Renal cortex interstitium (tissue), 11 donors: Measurements from ENCODE around the gene RNF43. TPM values are rescaled to one million over a fixed set of nuclear protein-coding genes. Genes with fewer than 3 reads are reported as not detected.

Source experiments
- DNase-seq, 11 donors: peaks; one replicate each; pipeline ENCODE4 v3.0.0-alpha.2; 2013; ENCODE audit warnings: low read depth in 9 of 11, low spot score in 4 of 11; ENCODE audit errors: extremely low read depth in 1 of 11
- polyA plus RNA-seq, 3 donors: library from polyadenylated mRNA; unstranded; fragments of 120-200 nt; gene quantifications; one replicate each; pipeline ENCODE4 v1.2.1, GENCODE V29; 2013; ENCODE audit not compliant: insufficient read length in 3 of 3

Gene RNF43
- polyA plus RNA-seq, 3 donors: 8.9 to 16.0 (median 13.6) TPM

DNA sequence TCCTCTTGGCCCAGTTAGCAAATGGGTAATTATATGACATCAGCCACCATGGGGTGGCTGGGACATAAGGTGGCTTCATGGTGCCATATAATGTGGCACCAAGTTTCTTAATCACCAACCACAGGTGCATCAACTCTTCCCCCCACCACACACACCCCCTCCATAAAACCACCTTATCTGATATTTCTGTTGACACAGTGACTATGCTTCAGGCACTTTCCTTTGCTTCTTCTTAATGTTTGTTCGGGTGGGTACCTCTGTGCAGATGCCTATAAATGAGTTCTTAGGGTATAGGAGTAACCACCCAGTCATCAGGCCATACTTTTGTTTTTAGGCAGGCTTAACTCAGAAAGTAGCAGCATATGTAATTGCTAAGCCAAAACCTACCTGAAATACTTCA, 29.5 kb downstream of the RNF43 start:
- no peak for DNase-seq

DNA sequence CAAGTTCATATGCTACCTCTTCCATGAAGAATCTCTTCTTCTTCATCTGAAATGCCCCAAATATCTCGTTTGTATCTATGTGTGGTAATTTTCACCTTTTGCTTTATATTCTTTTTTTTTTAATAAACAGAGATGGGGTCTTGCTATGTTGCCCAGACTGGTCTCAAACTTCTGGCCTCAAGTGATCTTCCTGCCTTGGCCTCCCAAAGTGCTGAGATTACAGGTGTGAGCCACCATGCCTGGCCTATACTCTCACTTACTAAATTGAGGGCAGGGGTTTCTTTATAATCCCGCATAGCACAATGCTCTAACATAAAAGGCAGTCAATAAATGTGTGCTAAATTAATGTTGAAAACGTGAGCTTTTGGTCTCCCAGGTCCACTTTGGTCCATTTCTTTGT, 30.6 kb downstream of the RNF43 start:
- DNase-seq: no peak

DNA sequence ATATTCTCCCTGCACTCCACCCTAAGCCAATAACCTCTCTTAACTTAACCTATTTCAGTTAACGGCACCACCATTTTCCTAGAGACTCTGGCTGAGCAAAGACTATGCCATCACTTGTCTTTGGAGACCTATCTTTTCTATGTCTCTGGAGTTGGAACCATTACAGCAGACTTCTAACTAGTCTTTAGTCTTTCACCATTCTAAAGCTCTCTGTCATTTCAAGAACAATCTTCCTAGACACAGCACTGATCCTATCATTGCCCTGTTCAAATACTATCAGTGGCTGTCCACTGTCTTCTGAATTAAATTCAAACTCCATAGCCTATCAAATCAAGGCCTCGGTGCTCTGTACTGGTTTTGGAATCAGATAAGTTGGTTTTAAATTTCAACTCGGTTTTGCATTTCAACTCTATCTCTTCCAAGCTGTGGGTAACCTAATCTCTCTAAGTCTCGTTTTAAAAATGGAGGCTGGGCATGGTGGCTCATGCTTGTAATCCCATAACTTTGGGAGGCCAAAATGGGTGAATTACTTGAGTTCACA, 31.9 kb downstream of the RNF43 start:
- DNase-seq: no peak

DNA sequence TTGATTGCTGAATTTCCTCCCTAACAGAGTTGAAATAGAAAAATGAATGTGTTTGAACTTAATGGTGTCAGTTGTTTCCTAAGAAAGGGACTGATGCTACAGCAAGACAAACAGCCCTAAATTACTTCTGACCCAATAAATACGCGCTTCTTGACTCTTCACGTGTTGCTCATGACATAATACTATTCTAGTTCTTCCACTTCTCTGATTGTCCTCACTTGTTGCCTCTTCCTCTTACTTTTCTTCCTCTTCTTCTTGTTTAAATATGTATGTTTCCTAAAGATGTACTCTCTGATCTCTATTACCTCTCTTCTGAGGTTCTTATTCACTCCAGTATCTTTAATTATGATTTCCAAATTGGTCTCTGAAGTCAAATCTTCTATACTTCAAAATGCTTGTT, 32.4 kb downstream of the RNF43 start:
- no peak for DNase-seq

DNA sequence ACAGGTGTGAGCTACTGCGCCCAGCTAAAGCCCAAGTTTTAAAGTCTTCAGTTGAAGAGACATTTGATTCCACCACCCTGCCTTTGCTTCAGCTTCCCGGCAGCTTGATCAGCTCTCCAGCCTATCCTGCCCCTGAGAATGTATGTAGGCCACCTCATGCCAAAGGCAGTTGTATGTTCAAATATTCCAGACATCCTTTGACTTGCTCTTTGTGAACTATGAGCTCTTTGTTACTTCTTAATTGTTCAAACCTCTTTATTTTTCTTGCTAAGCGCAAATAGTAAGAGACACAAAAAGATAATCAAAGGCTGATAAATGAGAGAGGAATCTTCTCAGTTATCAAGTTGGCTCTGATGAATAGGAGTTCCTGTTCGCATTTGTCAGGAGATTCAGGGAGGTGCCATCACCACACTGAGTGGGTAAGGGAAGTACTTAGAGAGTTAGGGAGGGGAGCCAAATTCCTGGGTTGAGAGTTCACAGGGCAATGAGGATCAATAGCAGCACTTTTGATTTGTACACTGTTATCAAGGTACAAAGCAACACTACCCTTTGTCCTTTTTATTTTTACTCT, 33.4 kb downstream of the RNF43 start:
- DNase-seq: no peak

DNA sequence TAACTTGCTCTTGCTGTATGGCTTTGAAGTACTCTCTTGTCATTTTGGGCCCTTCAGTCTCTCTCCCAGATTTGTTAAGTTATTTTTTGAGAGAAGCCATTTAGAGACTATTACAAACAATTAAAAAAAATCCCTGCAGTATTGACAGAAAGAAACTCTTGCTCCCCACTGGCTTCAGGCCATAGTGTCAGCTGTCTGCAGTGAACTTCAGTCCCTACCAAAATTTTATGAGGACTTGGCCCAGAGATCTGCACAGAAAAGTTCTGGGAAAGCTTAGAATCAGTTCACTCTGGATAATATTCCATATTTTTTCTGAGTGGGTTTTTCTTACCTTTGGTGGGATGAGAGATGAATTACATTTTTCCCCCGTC, 34.5 kb downstream of the RNF43 start:
- DNase-seq: no peak

DNA sequence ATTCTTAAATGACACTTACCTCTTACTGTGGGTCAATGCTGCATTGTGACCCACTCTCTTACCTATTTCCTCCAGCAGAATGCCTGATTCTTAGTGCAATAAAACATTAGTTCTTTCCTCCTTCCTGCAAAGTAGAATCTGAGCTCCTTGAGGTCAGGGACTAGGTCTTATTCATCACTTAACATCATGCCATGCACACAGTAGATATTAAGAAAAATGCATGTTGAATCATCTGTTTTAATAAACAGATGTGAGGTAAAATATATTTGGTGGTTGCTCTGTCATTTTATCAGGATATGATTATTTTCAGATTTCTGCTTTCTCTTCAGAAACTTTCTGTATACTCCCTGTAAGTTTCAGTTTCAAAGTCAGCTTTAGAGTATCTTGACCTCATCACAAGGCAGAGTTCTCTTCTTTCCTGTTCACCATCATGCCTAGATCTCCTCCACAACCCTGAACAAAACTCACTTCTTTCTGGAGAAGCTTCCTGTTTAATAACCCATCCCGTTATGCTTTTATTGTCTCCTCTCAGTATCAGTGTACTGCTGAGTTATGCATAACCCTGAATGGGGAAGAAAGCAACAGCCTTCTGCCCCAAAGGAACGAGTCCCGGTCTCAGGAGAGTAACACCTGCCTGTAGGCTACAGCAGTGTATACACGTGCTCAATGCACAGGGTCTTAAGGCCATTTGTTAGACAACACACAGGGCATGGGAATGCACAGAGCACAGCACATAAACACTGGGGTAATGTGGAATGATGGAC, 35.0 kb downstream of the RNF43 start:
- DNase-seq: no peak

DNA sequence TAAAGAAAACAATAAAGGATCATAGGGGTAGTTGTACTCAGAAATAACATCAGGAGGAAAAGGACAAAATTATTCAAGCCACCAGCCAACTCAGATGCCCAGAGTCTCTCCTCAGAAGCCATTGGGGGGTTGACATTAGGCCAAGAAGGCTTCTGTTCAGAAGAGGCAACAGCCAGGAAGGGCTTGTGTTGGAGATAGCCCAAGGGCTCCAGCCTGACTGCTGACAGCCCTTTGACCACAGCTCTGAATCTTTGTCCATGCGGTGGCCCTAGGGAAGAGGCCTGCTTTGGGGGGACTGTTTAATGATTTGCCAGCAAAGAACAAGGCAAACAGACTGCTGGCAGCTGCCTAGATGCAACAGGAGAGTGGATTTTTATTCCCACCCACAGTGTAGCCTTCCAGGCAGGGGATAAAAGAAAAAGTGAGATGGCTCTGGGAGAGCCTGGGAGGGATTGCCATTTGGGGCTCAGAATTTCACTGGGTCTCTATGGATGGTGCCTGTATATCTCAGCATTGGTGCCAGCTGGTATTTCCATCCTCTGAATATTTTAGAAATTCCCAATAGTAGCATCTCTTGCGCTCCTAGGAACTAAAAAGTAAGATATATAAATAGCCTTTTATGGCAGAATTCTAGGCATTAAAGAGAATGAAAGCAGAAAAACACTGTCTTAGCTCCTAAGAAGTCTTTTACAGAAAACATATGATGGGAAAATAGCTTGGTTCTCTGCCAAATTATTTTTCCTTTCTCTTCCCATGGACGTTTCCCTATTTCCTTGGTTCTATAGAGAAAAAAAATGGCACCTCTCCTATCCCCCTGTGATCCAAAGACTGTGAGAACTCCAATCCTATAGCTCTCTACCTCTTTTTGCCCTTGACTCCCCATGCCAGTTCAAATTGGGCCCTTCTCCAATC, 36.0 kb downstream of the RNF43 start:
- DNase-seq: peak in 1 of 11 donors; percentile 52

DNA sequence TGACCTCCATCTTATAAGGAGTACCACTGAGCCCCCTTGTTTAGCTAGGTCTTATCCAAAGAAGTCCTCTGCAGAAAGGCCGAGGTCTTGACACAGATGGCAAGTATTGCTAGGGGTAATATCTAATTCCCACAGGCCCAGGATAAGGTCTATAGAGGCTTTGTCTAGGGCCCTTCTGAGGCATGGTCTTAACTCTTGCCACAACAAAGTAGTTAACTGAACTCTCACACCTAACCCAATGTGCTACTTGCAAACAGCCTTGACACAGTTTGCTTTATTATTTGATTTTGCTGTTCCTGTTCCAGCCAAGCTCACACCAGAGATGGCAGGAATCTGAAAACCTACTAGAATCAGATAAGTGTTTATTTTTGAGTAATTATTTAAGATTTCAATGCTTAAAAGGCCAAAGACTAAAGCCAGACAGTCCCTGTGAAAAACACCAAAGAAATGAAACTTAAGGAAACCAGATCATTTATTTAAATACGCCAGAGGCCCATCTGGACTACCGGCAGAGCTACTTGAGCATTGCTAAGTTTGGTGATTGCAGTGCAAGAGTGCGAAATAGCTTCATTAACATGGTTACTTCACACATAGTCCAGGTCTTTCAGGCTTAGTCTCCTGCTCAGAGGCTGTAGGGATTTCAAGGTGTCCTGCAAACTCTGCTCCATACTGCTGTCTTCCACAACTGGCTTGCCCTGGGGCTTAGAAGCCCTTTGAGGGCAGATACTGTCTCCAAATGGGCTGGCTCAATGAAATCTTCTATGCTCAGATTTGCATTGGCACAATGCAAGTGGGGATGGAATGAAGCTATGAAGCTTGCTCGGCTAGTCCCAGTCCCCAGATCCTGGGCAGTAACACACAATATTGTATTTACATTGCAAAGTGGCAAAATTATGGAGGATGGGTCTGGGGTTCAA, 36.9 kb downstream of the RNF43 start:
- DNase-seq: no peak

DNA sequence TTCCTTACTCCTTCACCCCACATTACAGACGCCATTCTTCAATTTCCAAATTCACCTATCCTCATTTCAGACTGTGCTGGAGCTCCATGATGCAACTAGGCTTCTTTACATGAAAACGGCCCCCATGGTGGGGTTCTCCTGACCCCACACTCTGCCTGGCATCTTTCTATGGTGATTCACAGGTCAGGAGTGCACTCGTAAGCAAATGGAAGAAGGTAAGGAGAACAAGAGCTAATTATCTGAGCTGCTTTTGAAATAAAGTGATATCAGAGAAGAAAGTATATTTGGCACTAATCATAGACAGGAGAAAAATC, 37.9 kb downstream of the RNF43 start:
- DNase-seq: no peak

DNA sequence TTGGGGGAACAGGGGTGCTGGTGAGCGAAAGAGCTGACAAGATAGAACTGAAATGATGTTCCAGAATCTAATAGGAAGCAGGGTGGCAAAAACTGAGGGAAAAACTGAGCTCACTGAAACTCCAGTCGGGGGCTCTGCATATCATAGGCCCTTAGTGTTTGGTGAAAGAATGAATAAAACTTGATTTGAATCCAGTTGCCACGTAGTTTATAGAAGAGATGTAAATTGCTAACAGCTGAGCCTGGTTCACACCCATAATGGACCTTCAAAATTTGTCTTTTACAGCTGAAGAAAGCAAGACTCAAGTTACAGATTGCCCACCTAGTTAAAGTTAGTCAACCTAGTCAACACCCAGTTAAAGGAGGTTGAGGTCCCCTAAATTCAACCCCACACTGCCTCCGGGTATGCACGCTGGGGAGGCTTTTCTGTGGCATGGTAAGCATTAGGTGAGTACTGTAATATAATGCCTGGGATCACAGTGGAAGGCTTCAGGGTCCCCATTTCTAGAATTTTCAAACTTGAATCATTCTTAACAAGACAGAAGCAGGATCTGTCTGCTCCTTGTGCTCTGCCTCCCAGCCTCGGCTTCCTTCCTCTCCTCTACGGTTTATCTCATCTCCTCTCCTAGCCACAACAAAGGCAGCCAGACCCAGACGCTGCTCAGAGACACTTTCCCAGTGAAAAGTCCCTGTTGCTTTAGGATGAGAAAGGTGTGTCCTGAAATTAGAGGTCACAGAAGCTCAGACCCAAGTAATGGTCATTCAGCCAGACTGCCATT, 38.4 kb downstream of the RNF43 start:
- DNase-seq: no peak

DNA sequence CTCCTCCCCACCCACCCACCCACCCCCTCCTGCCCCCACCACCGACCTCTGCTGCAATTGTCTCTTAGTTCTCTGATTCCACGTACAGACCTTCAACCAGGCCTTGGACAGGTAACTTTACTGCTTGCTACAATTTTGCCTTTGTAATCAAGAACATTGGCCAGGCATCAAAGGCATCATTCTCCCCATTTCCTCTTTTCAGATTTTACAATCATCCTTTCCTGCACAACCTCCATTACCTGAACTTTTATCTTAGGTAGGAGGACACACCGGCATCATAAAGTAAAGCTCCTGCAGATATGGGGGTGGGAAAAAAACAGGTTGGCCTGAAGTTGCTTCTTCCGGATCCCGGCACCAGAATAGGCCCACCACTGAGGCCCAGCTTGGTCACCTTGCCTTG, 39.7 kb downstream of the RNF43 start:
- DNase-seq: no peak

DNA sequence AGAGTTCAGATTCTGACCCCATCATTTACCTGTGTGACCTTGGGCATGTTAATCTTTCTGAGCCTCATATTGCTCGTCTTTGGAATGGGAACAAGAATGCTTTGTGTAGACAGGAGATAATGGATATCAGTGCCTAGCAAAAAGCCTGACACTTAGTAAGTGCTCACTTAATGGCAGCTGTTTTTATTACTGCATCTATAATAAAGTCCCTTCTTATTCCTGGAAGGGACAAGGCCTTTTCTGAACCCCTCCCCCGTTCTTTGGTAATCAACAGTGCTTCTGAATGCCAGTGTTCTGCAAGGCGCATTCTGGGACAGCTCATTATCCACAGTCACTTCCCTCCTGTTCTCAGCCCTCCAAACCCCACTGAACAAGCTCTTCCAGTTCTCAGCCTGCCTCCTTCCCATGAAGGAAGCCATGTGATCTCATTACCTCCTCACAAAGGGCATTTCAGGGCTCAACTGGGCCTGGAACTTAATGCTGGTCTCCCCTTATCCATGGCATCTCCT, 40.2 kb downstream of the RNF43 start:
- peak in 7 of 11 donors; percentile 33 to 75 (median 53) for DNase-seq

DNA sequence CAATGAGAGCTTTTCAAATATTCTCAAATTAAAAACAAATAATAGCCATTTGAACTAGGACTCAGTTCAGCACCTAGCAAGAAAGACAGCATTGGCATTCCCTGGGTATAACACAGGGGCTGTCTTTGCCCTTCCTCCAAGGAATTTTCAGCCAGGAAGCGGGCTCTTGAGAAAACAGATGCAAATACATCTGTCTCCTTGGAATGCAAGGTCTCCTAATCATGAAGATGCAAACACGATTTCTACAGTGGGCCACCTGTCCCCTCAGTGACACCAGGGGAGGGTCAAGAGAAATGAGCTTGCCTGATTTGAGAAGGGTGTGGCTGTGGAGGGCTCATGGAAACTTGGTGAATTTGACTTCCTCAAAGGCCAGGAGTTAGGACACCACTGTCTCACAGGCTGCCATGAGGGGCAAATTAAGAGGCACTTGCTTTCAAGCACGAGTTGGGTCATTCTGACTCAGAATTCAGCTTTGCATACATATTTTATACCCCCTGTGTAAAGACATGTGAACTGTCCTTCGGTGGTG, 40.8 kb downstream of the RNF43 start:
- no peak for DNase-seq

DNA sequence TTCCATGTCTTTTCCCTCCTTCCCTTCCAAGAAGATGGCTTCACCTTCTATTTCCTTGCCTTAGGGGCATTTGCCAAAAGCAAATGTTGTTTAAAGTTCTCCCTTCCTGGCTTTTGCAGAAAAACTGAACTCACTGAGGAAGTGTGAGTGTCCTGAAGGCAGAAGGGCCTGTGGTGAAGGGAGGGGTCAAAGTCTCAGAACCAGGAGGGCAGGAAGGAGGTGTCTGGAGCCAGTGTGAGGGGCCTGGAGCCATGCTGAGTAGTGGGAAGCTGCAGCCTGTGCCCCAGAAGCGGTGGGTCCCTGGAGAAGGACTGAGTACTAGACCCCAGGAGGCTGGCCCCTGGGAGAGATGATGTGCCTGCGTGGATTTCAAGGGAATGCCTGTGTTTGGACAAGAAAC, 41.5 kb downstream of the RNF43 start:
- DNase-seq: no peak

DNA sequence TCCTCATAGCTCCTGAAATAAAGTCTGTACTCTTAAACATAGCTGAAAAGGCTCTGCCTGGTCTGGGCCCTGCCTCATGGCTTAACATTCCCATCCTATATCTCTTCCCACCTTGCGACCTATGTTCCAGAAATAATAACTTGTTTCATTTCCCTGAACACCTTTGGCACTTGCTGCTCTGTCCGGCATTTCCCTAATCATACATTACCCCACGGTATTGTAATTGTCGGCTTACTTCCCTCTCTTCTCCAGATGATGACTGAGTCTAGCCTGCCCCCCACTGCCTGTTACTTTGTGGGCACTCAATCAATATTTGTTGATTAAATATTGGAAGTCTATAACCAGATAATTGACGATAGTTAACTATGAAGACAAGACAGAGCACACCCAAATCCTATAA, 42.1 kb downstream of the RNF43 start:
- DNase-seq: no peak

DNA sequence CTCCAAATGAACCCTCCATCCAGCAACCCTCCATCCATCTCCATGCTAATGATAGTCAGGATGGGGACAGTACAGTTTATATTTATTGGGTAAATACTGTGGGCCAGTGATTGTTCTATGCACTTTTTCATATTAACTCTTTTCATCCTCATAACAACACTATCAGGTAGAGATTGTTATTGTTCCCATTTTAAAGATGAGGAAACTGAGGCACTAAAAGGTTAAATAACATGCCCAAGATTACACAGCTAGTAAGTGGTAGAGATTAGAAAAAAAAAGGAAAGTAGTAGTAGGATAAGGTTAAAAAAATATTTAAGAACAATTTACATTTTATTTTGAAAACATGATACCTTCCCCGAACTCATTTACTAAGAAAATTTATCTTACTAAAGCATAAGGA, 43.4 kb downstream of the RNF43 start:
- no peak for DNase-seq

DNA sequence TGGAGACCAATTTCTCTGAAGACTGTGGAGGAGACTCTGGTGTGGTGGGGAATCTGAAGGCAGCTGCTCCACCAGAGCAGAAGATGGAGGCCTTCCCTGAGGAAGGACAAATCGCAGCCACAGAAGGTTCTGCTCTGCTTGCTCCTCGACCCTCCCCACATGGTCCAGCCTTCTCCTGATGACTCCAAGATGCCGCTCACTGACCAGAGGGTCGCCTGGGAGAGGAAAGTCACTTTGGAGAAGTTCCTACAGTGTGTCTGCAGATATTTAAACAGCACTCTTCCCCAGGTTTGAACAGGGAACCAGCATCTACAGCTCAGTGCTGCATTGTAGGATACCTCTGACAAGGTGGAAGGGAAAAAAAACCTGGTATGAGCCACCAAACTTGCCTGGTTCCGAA, 44.3 kb downstream of the RNF43 start:
- no peak for DNase-seq
